VCaP (cell line): ENCODE results near the gene UQCRQ.

Experiments used
- H3K27ac ChIP-seq: fragments of 450-650 bp; 2 replicates; pipeline ENCODE4 v1.5.1; 2017
- TF ChIP-seq, protein P1 (sequence below): fragments of 450-650 bp; conservative IDR thresholded peaks from 2 replicates; pipeline ENCODE4 v1.5.1; 2017; ENCODE audit warnings: mild to moderate bottlenecking, moderate library complexity

Gene UQCRQ

DNA sequence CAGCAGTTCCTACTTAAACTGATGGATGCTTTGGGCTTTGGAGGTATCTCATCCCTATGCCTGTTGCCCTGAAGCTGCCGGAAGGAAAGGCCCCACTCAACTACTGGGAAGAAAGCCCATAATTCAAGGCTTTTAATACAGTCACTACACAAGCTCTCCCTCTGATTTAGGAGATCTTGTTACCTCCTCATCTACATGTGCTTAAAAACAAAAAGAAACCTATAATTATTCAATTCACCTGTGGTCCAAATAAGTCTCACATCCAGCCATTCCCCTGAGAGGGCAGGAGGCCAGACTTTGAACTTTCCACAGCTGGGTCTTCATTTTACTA, 6.3 kb downstream of the UQCRQ start:
- no peak overlapping the region for H3K27ac ChIP-seq
- TF ChIP-seq, protein P1, sequence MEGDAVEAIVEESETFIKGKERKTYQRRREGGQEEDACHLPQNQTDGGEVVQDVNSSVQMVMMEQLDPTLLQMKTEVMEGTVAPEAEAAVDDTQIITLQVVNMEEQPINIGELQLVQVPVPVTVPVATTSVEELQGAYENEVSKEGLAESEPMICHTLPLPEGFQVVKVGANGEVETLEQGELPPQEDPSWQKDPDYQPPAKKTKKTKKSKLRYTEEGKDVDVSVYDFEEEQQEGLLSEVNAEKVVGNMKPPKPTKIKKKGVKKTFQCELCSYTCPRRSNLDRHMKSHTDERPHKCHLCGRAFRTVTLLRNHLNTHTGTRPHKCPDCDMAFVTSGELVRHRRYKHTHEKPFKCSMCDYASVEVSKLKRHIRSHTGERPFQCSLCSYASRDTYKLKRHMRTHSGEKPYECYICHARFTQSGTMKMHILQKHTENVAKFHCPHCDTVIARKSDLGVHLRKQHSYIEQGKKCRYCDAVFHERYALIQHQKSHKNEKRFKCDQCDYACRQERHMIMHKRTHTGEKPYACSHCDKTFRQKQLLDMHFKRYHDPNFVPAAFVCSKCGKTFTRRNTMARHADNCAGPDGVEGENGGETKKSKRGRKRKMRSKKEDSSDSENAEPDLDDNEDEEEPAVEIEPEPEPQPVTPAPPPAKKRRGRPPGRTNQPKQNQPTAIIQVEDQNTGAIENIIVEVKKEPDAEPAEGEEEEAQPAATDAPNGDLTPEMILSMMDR = no peak

DNA sequence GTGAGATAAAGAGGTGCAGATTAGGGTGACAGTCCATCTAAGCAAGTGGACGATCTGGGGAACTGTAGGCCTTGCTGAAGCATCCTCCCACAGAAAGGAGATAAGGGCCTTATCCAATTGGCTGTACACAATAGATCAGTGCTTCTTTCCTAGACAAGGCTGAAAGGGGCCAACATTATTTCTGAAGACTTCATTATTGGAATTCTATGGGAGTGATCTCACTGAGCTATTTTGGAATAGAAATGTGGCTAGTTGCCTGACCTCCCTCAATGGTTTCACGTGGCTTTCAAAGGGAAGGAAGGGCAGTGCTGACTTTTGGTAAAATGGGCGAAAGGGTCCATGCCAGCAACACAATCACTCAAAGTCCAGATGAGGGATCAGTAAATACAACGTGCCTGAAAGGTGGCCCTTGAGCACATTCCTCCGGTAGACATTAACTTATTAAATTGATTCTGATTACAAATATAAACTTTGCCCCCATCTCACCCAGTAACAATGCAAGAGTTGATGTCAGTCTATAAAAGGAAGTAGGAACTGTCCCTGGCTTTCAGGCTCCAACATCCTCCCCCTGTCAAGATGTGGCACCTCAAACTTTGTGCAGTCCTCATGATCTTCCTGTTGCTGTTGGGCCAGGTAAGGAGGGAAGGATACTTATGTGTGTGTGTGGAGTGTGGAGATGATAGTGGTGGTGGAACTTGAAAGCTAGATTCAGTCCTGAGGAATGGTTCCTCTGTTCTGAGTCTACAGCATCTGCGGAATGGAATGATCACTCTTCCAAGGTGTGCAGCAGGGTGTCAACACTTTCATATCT, 6.9 kb downstream of the UQCRQ start, which contains the start of gene LEAP2:
Gene LEAP2, plus strand, starts transcription at position 550 of the 811 bp plus-strand sequence. Its CDS starts 27 bp downstream, at position 577.
- H3K27ac ChIP-seq = no peak within 1 kb of the TSS

DNA sequence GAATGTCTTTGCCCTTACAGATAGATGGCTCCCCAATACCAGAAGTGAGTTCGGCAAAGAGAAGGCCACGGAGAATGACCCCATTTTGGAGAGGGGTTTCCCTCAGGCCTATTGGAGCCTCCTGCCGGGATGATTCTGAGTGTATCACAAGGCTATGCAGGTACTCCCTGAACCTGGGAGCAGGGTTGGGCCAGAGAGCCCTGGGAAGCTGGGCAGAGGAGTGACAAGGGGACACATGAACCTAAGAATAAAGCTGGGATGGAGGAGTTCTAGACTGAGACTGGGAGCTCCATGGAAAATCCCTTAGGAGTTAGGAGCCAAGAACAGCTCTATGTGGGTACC, 7.5 kb downstream of the UQCRQ start:
- TF ChIP-seq, protein P1 = no peak
- H3K27ac ChIP-seq = no peak overlapping the region

More for the DNA sequence above, 6.9 kb downstream of the UQCRQ start, which contains the start of gene LEAP2:
- TF ChIP-seq, protein P1 = no peak

DNA sequence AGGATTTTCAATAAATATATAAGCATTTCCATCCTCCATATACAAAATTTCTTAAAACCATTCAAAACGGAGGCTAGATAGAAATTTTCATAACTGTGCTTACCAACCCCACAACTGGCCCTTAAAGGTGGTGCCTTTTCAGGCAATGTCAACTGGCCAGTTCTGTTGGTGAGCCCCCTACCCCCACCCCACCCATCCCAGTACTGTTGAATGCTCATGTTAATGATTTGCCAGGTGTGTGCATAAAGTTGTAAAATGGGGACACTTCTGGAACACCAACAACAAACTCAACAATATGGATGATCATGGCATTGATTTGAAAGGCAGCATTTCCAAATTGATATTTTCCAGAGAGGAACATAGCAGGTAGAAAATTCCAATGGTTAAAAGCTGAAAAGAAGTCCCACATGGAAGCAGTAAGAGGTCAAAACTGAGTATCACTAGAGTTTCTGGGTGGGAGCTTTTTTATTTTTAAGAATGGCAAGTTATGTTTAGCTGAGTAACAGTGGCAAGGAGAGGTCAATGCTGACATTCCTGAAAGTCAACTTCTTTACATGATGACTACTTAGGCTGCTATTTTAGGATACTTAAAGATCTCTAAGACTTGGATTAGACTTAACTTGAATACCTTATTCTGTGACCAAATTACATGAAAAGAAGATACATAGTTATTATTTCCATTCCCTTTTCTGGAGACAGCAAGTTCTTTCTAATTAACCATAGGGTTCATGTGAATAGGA, 9.7 kb downstream of the UQCRQ start:
- no peak overlapping the region for H3K27ac ChIP-seq

DNA sequence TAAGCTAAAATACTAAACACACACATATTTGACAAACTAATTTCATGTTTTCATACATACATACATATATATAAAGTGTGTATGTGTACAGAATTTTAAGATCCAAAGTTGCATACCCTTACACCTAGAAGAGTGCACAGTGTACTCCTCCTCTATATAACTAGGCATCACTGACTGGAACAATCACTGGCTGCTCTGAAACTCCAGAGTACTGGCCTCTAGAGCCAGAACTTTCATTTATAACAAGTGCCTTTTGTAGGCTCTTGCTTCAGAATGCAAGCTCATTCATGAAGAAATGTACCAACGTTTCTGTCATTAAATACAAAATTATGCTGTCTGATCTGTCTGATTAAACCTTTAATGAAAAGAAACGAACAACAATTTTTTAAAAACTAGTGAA, 11.0 kb downstream of the UQCRQ start:
- TF ChIP-seq, protein P1 = no peak
- H3K27ac ChIP-seq = no peak overlapping the region

More for the DNA sequence above, 9.7 kb downstream of the UQCRQ start:
- TF ChIP-seq, protein P1 = no peak

DNA sequence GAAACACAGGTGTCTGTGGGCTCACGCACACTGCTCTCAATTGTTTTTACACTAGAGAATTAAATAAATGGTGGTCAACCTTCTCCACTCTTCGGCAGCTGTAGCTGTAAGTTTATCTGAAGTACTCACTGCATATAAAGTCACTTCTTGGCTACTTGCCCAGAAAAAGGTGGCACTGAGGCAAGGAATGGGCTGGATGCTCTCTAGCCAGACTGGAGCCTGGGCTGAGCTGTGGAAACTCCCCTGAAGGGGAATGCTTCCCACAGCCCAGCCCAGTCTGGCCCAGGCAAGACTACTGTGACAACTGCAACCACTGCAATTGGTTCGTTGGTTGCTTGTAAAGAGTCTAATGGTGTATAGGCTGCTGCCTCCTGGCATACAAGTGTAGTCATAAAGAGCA, 11.5 kb downstream of the UQCRQ start:
- TF ChIP-seq, protein P1 = no peak
- no peak overlapping the region for H3K27ac ChIP-seq

DNA sequence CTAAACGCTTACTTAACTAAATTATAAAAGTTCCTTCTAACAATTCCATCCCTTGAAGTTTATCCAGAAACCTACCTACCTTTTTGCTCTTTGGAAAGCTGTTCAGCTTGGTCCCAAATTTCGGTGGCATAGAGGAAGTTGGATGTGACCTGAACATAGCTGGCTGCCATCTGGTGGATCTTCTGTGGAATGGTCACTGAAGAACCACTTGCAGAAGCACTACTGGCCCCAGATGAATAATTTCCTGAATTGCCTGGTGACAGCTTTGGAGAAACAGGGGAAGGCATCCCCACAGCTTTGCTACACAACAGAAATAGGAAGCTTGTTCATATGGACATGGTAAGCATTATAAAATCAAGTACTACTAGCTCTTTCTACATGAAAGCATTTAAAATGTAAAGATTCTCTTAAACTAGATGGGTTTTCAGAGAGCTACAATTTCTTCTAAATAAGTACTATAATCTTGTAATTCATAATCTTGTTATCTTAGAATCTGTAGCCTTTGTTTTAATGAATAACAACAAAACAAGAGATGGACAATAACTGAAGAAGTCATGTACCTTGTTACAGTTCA, 16.9 kb downstream of the UQCRQ start:
- TF ChIP-seq, protein P1 = peak; percentile 87

More for the DNA sequence above, 16.9 kb downstream of the UQCRQ start:
- H3K27ac ChIP-seq = no peak overlapping the region
